Pancreas (tissue), 10 donors: Measurements from ENCODE around the gene TET3. TPM values are rescaled to one million over a fixed set of nuclear protein-coding genes. Genes with fewer than 3 reads are reported as not detected.

Experiments used
- ATAC-seq, 4 donors: fragments of 200-7000 bp; cut with Tn5 transposase; one replicate each; pipeline versions ENCODE4 v1.8.0 to v1.9.1; 2020; ENCODE audit warnings: mild to moderate bottlenecking in 4 of 4, moderate library complexity in 4 of 4
- DNase-seq, 6 donors: peaks; one replicate each; pipeline ENCODE4 v3.0.0-alpha.2; 2020
- FAIRE-seq: peaks from 2 replicates; lab custom pipeline; 2012; peaks lifted over from hg19 to GRCh38; lab: Jason Lieb, UNC
- H3K27ac ChIP-seq, 4 donors: fragments of 200-600 bp; sonication (generic); 1 replicate in 3 of 4; 2 replicates in 1 of 4; pipeline versions ENCODE4 v1.5.0 to v1.8.0; 2020
- H3K27me3 ChIP-seq, 4 donors: fragments of 200-600 bp; one replicate each; pipeline ENCODE4 v1.8.0; 2021
- H3K36me3 ChIP-seq, 3 donors: fragments of 200-600 bp; sonication (generic) in 1 of 3; one replicate each; pipeline versions ENCODE4 v1.5.0 to v1.8.0; 2020 to 2021
- H3K4me1 ChIP-seq, 3 donors: fragments of 200-600 bp; one replicate each; pipeline ENCODE4 v1.8.0; 2021
- H3K4me3 ChIP-seq, 4 donors: fragments of 200-600 bp; sonication (generic) in 2 of 4; one replicate each; pipeline versions ENCODE4 v1.5.0 to v1.8.0; 2020 to 2021
- H3K9me3 ChIP-seq, 4 donors: fragments of 200-600 bp; one replicate each; pipeline ENCODE4 v1.8.0; 2021
- WGBS, 2 donors: extraction: QIAGEN DNeasy Blood & Tissue Kit; methylation state at CpG; one replicate each; pipeline ENCODE4 v1.1.7; 2013; 5-methylcytosine and 5-hydroxymethylcytosine counted together
- intact Hi-C, 3 donors: fragments of 100-400 bp; cut with DNase I; formaldehyde crosslinking; loops; one replicate each; pipeline versions ENCODE4 v1.11.1 to v1.14.2; 2022
- polyA plus RNA-seq, 2 donors: library from polyadenylated mRNA; stranded (reverse); fragments of 200-250 nt; gene quantifications; one replicate each; pipeline ENCODE4 v1.2.3, GENCODE V29; 2013
- total RNA-seq, 6 donors: library from RNA; stranded (reverse); fragmentation: NEBNext Ultra II Directional in 4 of 6; extraction: Animal tissue kit (Norgen Biotek cat#: 25700) in 4 of 6; gene quantifications; one replicate each; pipeline versions ENCODE4 v1.2.1 to v1.2.4, GENCODE V29; 2021 to 2023
- TF ChIP-seq, protein P1 (sequence below), 4 donors: fragments of 200-600 bp; sonication (generic) in 3 of 4; IDR thresholded peaks; one replicate each; pipeline versions ENCODE4 v1.5.0 to v1.8.0; 2021; ENCODE audit warnings: antibody characterized with exemption in 4 of 4
- donor health status: healthy with polysubstance abuse.
- donor health status: DM: no; HTN: no; CAD: no; lungs with moderate emphysema.
- donor health status: DM: no; HTN: no; CAD: no.
- donor health status: control.
- donor health status: control.
- donor health status: Bipolar disorder and iron deficiency.
- donor health status: DM: yes; HTN: yes; CAD: no.
- donor health status: DM: no; HTN: no; CAD: no.
- donor health status: DM: no; HTN: no; CAD: no.
- donor health status: DM: yes; HTN: yes; CAD: no.

The TET3 gene
- total and polyA plus RNA-seq, 8 donors = 1.5 to 8.6 (median 4.8) TPM

- H3K27ac ChIP-seq = no peak overlapping the region
- no peaks in the 10 kb centered on the region for H3K9me3 ChIP-seq
- TF ChIP-seq, protein P1, sequence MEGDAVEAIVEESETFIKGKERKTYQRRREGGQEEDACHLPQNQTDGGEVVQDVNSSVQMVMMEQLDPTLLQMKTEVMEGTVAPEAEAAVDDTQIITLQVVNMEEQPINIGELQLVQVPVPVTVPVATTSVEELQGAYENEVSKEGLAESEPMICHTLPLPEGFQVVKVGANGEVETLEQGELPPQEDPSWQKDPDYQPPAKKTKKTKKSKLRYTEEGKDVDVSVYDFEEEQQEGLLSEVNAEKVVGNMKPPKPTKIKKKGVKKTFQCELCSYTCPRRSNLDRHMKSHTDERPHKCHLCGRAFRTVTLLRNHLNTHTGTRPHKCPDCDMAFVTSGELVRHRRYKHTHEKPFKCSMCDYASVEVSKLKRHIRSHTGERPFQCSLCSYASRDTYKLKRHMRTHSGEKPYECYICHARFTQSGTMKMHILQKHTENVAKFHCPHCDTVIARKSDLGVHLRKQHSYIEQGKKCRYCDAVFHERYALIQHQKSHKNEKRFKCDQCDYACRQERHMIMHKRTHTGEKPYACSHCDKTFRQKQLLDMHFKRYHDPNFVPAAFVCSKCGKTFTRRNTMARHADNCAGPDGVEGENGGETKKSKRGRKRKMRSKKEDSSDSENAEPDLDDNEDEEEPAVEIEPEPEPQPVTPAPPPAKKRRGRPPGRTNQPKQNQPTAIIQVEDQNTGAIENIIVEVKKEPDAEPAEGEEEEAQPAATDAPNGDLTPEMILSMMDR (IDR thresholded peaks at IDR 0.05) = no peak
- H3K4me1 ChIP-seq = peaks cover 31 to 34% (median 33%) of the 10 kb centered on the region in 3 donors
- DNase-seq (no peak), FAIRE-seq (no peak), ATAC-seq (no peak)
- H3K4me3 ChIP-seq = peak overlapping the region in 1 of 4 donors; percentile 35
- intact Hi-C loops = no loop called here
- 10 to 11% methylated on average over 2 of the region's 2 CpGs for WGBS, 2 donors
- no peaks in the 10 kb centered on the region for H3K27me3 ChIP-seq
- H3K36me3 ChIP-seq = no peaks in the 10 kb centered on the region
Measured at GRCh38 chr2:73980566-73980965, 4.1 kb upstream of the TET3 start.

- Histone ChIP-seq H3K36me3 (no peaks in the 10 kb centered on the region), H3K4me1 (peaks cover 31 to 39% (median 34%) of the 10 kb centered on the region in 3 donors), H3K4me3 (peak overlapping the region in 3 of 4 donors; percentile 2 to 40 (median 35)), H3K9me3 (no peaks in the 10 kb centered on the region), H3K27ac (no peak overlapping the region), H3K27me3 (no peaks in the 10 kb centered on the region)
- FAIRE-seq (no peak), ATAC-seq (peak in 1 of 4 donors; percentile 3), DNase-seq (peak in 3 of 6 donors; percentile 27 to 71 (median 50))
- TF ChIP-seq, protein P1 (IDR thresholded peaks at IDR 0.05) = no peak
- intact Hi-C loops = no loop called here
- WGBS, 2 donors = 18 to 24% methylated on average over 31 of the region's 31 CpGs
Measured at GRCh38 chr2:73981081-73982001, 3.4 kb upstream of the TET3 start.

GRCh38 chr2:73982140-73982617 is 2.5 kb upstream of the TET3 start:
- H3K27ac ChIP-seq = peak overlapping the region in 1 of 4 donors; percentile 96
- 34 to 35% methylated on average over 7 of the region's 7 CpGs for WGBS, 2 donors
- DNase-seq = no peak
- TF ChIP-seq, protein P1 (IDR thresholded peaks at IDR 0.05) = no peak
- ATAC-seq = no peak
- no peaks in the 10 kb centered on the region for H3K9me3 ChIP-seq
- no peak overlapping the region for H3K4me3 ChIP-seq
- FAIRE-seq = no peak
- H3K4me1 ChIP-seq = peaks cover 31 to 45% (median 34%) of the 10 kb centered on the region in 3 donors
- no peaks in the 10 kb centered on the region for H3K27me3 ChIP-seq
- intact Hi-C loops = no loop called here
- no peaks in the 10 kb centered on the region for H3K36me3 ChIP-seq

DNA sequence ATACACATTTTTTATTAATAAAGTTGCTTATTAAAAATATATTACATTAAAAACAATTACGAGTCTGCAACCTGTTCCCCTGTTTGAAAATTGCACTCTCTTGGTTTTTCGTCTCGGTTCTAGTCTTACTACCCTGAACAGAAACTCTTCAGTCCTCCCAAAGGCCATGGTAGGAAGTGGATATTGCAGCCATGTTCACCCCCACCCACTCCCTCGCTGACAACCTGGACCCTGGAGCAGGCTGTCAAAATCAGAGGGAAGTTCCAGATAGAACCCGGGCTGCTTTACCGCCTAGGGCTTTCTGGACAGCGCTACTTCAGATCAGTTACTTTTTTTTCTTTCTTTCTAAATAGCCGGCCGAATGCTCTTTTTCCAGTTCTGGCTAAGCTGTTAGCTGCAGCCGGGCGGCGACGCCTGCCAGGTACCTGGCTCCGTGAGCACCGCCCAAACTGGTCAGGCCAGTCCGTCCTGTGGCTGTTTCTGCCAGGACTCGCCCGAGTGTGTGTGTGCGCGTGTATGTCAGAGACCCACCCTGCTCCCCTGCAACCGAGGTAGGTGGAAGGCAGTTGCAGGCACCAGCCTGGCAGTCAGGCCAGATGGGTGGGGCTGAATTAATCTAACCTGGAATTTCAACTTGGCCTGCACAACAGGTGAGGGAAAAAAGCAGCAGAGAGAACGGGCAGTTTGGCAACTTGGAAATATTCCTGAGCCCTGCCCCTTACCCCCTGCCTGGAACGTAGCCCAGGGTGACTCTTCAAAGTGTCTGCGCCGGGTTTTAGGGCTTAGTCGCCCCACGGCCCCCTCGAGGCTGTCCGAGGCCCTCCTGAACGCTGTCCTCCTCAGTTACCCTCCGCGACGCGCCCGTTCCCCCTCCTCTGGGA is 1.1 kb upstream of the TET3 start:
- FAIRE-seq (no peak), ATAC-seq (peak; percentile 86 to 89 (median 88)), DNase-seq (peak; percentile 93 to 98 (median 96))
- TF ChIP-seq, protein P1 (IDR thresholded peaks at IDR 0.05) = no peak
- no peaks in the 10 kb centered on the region for H3K36me3 ChIP-seq
- H3K9me3 ChIP-seq = no peaks in the 10 kb centered on the region
- peak overlapping the region; percentile 96 to 99 (median 98) for H3K27ac ChIP-seq
- no peaks in the 10 kb centered on the region for H3K27me3 ChIP-seq
- intact Hi-C loops = no loop called here
- WGBS, 2 donors = 6 to 7% methylated on average over 35 of the region's 35 CpGs
- H3K4me3 ChIP-seq = peak overlapping the region; percentile 28 to 71 (median 56)
- peaks cover 31 to 48% (median 34%) of the 10 kb centered on the region in 3 donors for H3K4me1 ChIP-seq
